Glutamatergic neuron (in vitro differentiated cells): ENCODE results near the gene NDUFS7. TPM values are rescaled to one million over a fixed set of nuclear protein-coding genes. Genes with fewer than 3 reads are reported as not detected.

ENCODE experiments used
- DNase-seq: peaks from one replicate; pipeline ENCODE4 v3.0.0; 2022
- H3K27ac Mint-ChIP-seq: one replicate; pipeline ENCODE4 v1.8.0; 2020; ENCODE audit warnings: mild to moderate bottlenecking, mixed read lengths, inconsistent platforms; ENCODE audit not compliant: unreplicated experiment
- H3K27me3 Mint-ChIP-seq: one replicate; pipeline ENCODE4 v1.8.0; 2020; ENCODE audit warnings: mild to moderate bottlenecking, moderate library complexity, mixed read lengths, inconsistent platforms; ENCODE audit not compliant: unreplicated experiment
- H3K36me3 Mint-ChIP-seq: one replicate; pipeline ENCODE4 v1.8.0; 2020; ENCODE audit warnings: mild to moderate bottlenecking, mixed read lengths, inconsistent platforms; ENCODE audit not compliant: unreplicated experiment
- H3K4me1 Mint-ChIP-seq: one replicate; pipeline ENCODE4 v1.8.0; 2020; ENCODE audit warnings: mild to moderate bottlenecking, low read depth, mixed read lengths, inconsistent platforms; ENCODE audit not compliant: unreplicated experiment
- H3K4me3 Mint-ChIP-seq: one replicate; pipeline ENCODE4 v1.8.0; 2020; ENCODE audit warnings: mild to moderate bottlenecking, mixed read lengths, inconsistent platforms; ENCODE audit not compliant: unreplicated experiment
- H3K9me3 Mint-ChIP-seq: one replicate; pipeline ENCODE4 v1.8.0; 2020; ENCODE audit warnings: mild to moderate bottlenecking, moderate library complexity, mixed read lengths, inconsistent platforms; ENCODE audit not compliant: unreplicated experiment
- total RNA-seq: library from RNA; stranded (reverse); fragmentation: NEBNext Ultra II Directional; extraction: Animal tissue kit (Norgen Biotek cat#: 25700); gene quantifications from one replicate; pipeline ENCODE4 v1.2.1, GENCODE V29; 2021; ENCODE audit not compliant: unreplicated experiment
- TF ChIP-seq, protein P1 (sequence below): fragments of 200-600 bp; sonication (generic); IDR thresholded peaks from one replicate; pipeline ENCODE4 v1.5.0; 2021; ENCODE audit not compliant: partially characterized antibody, unreplicated experiment

Gene NDUFS7
- total RNA-seq, 1 donor from 2014 or later: 123 TPM

- TF ChIP-seq, protein P1, sequence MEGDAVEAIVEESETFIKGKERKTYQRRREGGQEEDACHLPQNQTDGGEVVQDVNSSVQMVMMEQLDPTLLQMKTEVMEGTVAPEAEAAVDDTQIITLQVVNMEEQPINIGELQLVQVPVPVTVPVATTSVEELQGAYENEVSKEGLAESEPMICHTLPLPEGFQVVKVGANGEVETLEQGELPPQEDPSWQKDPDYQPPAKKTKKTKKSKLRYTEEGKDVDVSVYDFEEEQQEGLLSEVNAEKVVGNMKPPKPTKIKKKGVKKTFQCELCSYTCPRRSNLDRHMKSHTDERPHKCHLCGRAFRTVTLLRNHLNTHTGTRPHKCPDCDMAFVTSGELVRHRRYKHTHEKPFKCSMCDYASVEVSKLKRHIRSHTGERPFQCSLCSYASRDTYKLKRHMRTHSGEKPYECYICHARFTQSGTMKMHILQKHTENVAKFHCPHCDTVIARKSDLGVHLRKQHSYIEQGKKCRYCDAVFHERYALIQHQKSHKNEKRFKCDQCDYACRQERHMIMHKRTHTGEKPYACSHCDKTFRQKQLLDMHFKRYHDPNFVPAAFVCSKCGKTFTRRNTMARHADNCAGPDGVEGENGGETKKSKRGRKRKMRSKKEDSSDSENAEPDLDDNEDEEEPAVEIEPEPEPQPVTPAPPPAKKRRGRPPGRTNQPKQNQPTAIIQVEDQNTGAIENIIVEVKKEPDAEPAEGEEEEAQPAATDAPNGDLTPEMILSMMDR: no peak
- Mint-ChIP-seq H3K9me3 (peaks cover 14% of the 10 kb centered on the region), H3K27ac (peak overlapping the region; percentile 92), H3K27me3 (peaks cover 11% of the 10 kb centered on the region), H3K4me1 (peaks cover 41% of the 10 kb centered on the region), H3K4me3 (peak overlapping the region; percentile 96), H3K36me3 (no peaks in the 10 kb centered on the region)
- no peak for DNase-seq
These were observed 27.9 kb upstream of the NDUFS7 start for GRCh38 chr19:1355568-1356507.

DNA sequence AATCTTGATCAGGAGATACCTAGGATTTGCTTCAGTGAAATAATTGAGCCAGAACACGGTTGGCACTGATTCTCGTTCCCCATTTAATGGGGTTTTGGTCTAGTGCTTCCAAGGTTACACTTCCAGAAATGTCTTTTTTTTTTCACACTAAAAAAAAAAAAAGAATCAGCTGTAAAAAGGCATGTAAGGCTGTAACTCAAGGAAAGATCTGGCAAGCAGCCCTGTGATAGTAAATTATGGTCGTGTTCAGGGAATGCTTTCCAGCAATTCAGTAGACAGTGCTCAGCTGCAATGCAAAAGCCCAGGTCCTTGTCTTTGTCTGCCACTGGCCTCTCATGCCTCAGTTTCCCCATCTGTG is 27.2 kb upstream of the NDUFS7 start:
- Mint-ChIP-seq H3K27me3 (peaks cover 11% of the 10 kb centered on the region), H3K9me3 (peaks cover 14% of the 10 kb centered on the region), H3K4me1 (peaks cover 44% of the 10 kb centered on the region), H3K27ac (peak overlapping the region; percentile 92), H3K4me3 (peak overlapping the region; percentile 96), H3K36me3 (no peaks in the 10 kb centered on the region)
- TF ChIP-seq, protein P1: no peak
- DNase-seq: no peak

DNA sequence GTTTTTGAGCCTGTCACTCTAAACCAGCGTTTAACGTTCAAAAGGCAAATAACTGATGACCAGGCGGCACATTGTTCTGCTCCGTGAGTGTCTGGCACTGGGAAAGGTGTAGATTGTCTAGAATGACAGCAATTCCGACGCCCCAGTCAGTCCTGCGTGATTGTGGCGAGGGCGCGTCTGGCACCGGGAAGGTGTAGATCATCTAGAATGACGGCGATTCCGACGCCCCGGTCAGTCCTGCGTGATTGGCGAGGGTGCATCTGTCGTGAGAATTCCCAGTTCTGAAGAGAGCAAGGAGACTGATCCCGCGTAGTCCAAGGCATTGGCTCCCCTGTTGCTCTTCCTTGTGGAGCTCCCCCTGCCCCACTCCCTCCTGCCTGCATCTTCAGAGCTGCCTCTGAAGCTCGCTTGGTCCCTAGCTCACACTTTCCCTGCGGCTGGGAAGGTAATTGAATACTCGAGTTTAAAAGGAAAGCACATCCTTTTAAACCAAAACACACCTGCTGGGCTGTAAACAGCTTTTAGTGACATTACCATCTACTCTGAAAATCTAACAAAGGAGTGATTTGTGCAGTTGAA is 26.1 kb upstream of the NDUFS7 start:
- H3K27ac Mint-ChIP-seq: peak overlapping the region; percentile 59
- peaks cover 10% of the 10 kb centered on the region for H3K27me3 Mint-ChIP-seq
- peak overlapping the region; percentile 75 for H3K4me3 Mint-ChIP-seq
- DNase-seq: no peak
- TF ChIP-seq, protein P1: no peak
- H3K9me3 Mint-ChIP-seq: peaks cover 12% of the 10 kb centered on the region
- H3K4me1 Mint-ChIP-seq: peaks cover 44% of the 10 kb centered on the region
- H3K36me3 Mint-ChIP-seq: peaks cover 5% of the 10 kb centered on the region

- Mint-ChIP-seq H3K27me3 (peaks cover 10% of the 10 kb centered on the region), H3K4me3 (peak overlapping the region; percentile 63), H3K36me3 (peaks cover 5% of the 10 kb centered on the region), H3K9me3 (peaks cover 11% of the 10 kb centered on the region), H3K4me1 (peaks cover 49% of the 10 kb centered on the region), H3K27ac (peak overlapping the region; percentile 36)
- TF ChIP-seq, protein P1: no peak
- no peak for DNase-seq
These were observed 23.4 kb upstream of the NDUFS7 start for GRCh38 chr19:1360126-1360817.
